HG03108 (cell line): ENCODE data around the gene ZNF18.

Source experiments
- ATAC-seq: cut with Tn5 transposase; IDR thresholded peaks from one replicate; pipeline ENCODE4 v1.9.1; 2021; ENCODE audit warnings: moderate library complexity; ENCODE audit not compliant: unreplicated experiment

ZNF18 gene, protein sequence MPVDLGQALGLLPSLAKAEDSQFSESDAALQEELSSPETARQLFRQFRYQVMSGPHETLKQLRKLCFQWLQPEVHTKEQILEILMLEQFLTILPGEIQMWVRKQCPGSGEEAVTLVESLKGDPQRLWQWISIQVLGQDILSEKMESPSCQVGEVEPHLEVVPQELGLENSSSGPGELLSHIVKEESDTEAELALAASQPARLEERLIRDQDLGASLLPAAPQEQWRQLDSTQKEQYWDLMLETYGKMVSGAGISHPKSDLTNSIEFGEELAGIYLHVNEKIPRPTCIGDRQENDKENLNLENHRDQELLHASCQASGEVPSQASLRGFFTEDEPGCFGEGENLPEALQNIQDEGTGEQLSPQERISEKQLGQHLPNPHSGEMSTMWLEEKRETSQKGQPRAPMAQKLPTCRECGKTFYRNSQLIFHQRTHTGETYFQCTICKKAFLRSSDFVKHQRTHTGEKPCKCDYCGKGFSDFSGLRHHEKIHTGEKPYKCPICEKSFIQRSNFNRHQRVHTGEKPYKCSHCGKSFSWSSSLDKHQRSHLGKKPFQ

DNA sequence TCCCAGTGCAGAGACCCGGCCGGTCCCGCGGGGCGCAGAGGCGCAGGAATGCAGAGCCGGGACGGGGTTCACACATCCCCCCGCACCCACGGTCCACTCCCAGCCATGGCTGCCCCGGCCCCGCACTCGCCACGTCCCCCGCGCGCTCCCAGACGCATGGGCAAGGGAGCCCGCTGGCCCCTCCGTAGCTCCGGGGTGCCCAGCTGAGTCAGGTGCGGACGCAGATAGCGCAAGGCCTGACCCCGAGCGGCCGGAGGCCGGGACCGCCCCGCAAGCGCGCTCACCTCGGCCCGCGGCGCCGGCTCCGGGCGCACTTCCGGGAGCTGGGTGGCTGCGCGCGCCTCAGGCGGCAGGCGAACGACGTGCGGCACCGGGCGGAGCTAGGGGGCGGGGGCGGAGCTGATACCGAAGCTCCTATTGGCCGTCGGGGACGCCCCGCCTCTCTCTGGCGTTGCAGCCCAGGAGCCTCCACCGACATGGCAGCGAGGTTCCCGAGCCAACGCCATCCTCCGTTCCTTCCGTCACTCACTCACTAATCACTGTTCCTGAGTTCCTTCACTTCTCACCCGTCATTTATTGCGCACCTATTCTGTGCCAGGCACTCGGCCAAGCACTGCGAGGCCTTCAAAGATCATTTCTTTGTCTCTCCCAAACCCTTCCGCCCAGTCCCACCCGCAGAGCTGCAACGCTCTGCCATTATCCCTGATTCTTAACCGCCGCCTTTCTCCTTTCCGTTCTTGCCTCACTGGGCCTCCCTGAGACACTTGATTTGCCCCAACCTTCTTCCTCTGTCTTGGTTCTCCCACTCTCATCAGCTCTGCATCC lies at the start of gene ZNF18:
Gene ZNF18 (minus strand): TSS at position 329 of the 825 bp plus-strand sequence. CDS start 4,646 bp downstream, outside the sequence.
- ATAC-seq: peak; percentile 94

DNA sequence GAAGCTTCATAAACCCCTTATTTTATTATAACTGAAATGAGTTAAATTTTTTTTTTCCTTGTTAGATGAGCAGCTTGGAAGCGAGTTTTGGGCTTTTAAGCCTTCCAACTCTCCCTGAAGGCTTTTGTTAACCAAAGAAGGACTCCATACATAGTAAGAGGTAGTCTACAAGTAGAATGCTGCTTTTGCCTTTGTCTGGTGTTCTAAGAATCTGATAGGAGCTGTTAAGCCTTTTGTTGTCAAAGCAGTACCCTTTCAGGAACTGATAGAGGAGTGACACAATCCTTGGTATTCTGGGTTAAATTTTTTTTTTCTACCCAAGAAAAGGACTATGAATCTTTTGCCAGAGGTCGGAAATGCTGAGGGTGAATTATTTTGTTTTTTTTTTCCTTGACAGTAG lies 49.5 kb upstream of the ZNF18 start:
- ATAC-seq: no peak

DNA sequence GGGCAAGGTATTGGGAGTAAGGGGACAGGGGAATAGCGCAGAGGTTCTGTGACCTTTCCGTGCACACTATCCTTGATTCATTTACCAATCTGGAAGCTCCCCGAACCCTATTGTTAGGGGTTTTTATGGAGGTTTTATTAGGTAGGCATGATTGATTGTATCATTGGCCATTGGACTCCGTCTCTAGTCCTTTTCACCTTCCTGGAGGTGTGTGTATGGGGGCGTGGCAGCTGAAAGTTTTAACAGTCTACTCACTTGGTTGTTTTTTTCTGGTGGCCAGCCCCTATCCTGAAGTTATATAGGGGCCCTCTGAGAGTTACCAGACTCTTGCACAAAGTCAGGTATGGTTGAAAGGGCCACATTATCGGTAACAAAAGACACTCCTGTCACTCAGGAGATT lies 46.4 kb upstream of the ZNF18 start:
- no peak for ATAC-seq

DNA sequence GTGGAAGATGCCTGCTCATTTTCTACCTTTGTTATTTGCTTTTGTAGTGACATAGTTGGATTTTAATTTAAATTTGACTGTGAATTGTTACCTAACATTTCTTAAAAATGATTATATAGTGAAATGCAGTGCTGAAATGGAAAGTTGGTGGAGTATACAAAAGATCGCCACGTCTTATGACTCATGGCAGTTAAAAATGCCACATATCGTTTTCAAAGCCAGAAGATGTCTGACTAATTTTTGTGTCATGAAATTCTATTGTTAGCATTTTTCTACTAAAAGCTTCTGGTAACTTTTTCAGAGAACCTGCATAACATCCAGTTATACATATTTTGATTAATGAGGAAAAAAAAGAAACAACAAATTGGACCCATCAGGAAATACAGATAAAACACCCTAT lies 44.0 kb upstream of the ZNF18 start:
- ATAC-seq: no peak

DNA sequence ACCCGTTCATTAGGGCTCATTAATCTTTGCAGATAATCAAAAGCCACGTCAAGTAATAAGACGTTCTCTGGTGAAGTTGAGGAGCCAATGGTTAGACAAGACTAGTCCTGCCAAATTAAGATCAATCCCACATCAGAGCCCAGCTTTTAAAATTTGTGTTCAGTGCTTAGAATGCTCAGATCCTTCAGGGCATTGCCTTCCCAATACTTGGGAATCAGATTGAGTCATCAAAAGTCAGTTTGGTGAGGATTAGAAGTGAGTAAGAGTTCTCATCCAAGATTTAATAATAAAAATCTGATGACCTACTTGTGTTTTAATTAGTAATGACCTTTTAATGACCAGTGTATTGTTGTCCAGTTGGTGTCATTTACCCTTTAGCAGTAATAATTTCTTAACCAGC lies 43.2 kb upstream of the ZNF18 start:
- no peak for ATAC-seq

DNA sequence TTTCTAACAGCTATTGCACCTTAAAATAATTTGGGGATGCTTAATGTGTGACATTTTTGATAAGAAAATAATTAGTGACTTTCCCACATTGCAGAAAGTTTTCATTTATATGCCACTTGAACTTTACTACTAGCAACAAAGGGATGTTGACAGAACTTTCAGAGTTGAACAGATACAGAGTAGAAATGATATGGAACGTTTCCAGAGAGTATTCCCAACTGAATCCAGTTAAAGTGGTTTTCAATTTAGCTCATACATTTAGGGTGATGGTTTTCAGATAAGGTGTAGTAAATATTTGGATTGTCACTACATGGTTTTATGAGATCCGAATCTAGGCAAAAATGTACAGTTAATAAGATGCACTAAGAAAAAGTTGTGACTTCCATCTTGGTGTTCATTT lies 40.7 kb upstream of the ZNF18 start:
- no peak for ATAC-seq

DNA sequence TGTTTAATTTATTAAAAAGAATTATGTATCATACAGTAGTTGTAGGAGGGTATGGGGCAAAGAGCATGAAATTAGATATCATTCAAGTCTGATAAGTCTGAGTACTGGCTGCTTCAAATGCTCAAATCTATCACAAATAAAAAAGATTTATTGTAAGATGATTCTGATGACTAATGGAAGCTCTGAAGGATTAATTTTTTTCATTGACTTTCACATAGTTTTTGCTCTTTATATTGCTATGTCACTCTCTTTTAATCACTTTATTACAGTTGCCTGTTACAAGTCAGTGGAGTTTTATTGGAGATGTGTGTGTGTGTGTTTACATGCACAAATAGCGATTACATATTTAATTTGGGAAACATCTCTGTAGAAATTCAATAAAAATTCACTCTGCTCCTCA lies 38.4 kb upstream of the ZNF18 start:
- no peak for ATAC-seq

DNA sequence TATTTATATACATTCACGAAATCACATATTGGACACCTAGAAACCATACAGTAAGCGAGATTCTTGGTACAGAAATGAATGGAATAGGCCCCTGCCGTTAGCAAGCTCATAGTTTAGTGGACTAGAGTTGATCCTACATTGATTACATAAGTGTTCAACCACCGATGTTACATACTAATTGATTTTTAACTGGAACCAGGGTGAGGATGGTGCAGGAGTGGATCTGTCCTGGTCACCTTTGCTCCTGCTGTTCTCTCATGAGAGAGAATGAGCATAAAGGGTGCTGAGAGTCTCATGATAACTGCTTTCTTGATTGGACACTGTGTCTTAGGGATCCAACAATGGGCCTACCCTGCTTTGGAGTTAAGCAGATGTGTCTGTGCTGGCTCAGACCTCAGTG lies 37.3 kb upstream of the ZNF18 start:
- no peak for ATAC-seq

DNA sequence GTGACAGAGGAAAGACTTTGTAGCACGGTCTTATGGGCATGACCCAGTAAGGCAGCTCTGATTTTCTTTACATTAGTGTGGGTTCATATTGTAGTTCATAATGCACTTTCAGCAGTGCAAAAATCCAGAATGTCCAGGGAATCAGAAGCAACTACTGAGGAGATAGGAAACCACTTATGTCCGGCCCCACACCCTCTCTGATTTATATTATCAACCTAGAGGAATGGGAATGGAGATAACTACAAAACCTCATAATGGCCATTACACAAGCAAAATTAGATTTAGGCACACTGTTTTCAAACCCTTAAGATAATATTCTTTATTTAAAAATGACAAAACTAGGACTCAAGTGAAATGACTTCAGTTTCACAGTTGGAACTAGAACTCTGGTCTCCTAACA lies 31.3 kb upstream of the ZNF18 start:
- no peak for ATAC-seq

DNA sequence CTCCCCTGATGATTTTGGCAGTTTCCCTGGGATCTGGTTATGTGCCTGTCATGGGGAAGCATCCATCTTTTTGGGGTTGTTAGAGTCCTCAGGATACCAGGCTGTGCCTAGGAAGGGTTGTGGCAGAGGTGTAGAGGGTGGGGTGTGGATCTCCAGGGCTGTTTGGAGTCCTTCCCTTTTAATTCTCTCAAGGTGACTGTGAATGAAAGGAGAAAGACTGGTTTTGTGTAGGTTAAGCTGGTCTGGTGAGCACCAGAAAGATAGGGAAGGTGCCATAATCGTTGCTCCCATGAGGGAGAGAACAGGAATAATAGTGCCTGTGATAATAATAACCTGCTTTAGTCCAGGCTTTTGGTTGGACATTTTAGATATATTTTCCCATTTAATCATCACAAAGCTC lies 30.4 kb upstream of the ZNF18 start:
- no peak for ATAC-seq

DNA sequence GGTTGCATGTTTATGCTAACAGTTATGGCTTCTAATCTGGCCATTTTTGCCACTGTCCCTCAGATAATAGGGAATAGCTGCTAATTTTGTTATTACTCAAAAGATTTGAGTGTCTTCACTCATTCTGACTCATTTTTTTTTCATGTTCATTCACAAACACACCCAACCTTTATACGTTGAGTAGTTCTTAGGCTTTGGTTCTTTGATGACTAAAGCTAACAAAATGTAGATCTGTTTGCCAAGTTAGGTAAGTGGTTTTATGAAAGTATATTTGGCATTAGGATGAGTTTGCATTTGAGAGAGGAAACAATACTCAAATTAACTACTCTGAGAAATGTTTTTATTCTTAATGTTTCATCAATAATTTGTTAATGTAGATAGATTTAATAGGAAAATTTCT lies 27.1 kb upstream of the ZNF18 start:
- no peak for ATAC-seq

DNA sequence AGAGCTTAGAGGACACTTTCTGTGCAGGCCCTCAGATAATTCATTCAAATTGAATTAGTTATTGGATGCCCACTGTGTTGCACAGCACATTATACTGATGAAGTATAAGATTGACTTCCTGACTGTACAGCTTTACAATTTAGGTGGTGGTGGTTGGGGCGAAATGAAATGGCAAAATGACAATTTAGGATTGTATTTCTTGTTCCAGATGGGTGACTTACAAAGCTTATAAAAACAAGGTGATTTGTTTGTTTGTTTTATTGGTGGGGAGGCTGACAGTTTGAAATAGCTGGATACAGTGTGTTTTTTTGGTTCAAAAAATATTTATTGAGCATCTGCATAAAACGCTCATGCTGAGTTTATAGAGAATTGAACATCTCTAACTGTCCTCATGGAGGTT lies 25.0 kb upstream of the ZNF18 start:
- no peak for ATAC-seq

DNA sequence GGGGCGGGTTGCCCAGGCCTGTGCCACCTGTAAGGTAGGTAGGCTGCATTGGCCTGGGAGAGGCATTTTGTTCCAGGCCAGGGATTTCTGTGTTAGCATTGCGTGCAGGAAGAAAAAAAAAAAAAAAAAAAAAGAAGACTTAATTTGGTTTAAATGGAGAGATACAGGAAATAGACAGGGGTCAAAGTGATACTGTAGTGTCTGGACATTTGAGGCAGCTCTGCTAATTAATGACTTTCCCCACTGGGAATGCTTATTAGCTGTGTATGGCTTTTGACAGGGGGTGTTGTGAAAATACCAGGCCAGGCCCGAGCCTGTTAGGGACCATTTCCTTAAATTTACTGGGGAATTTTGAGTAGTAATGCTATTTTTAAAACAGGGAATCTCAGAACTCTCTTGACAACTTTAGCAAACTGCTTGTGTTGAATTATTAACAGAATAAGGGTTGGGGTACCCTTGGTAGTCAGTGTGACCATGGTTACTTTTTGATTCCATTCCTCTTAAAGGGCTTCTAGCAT lies 24.4 kb upstream of the ZNF18 start:
- ATAC-seq: no peak

DNA sequence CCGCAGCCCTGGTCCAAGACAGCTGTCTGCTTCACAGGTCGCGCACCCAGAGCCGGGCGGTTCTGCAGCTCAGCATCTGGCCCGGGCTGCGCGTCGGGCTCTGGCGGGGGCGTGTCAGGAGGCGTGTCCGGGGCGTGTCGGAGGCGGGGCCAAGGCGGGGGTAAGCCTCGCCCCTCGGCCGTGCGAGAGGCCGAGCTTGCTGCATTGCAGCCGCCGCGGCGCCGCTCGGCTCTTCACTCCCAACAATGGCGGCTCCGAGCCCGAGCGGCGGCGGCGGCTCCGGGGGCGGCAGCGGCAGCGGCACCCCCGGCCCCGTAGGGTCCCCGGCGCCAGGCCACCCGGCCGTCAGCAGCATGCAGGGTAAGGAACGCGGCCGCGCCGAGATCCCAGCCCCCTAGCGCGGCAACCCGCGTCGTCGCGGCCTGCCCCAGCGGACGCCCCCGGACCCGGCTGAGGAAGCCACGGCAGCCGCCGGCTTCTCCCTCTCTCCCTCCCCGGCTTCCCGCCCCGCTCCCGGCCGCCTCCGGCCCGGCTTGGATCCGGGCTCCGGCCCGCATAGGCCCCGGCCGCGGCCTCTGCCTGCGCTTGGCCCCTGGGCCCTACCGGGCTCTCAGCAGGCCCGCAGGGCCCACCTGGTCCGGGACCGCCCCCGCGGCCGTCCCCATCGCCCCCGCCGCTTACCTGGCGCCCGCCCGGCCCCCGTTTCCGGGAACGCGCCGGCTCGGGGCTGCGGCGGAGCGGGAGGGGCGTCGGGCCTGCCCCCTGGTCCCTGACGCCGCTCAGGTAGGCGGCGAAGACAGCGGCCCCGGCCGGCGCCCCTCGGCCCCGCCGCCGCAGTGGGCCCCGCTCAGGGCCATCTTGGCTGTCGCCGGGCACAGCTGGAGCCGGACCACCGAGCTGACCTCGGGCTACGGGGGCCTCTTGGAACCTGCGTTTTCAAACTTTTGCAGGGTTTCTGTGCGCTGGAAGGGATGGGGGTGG lies 23.7 kb upstream of the ZNF18 start, which contains the start of gene MAP2K4:
Gene MAP2K4 (plus strand): TSS at position 236 of the 981 bp plus-strand sequence. CDS start 10 bp downstream, at position 246.
- peak; percentile 87 for ATAC-seq

DNA sequence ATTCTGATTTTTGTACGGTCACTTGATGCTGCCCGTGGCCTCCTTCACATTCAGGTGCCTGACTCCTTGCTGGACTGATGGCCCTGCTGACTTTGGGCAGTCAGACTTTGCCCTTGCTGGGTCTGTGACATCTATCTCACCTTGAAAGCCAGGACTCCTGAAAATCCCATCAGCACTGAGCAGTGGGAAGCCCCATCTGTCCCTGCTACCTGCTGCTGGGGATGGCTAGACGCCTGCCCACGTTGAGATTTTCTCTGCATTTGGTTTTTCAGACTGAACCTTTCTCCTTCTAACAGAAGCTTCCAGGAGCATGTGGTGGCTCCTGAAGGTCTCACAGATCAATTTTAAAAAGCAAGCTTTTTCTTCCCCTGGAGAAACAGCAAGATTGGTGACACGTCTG lies 10.2 kb upstream of the ZNF18 start:
- no peak for ATAC-seq

DNA sequence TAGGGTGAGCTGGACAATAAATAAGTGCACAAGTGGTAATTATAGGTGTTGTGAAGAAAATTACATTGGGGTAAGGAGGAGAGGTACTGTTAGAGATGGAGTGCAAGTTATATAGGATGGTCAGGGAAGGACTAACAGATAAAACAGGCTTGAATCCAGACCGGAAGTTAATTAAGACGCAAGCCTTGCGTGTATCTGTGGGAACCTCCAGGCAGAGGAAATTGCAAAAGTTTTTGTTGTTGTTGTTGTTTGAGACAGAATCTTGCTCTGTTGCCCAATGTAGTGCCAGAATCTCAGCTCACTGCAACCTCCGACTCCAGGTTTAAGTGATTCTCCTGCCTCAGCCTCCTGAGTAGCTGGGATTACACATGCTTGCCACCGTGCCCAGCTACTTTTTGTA lies 2.4 kb upstream of the ZNF18 start:
- ATAC-seq: no peak

DNA sequence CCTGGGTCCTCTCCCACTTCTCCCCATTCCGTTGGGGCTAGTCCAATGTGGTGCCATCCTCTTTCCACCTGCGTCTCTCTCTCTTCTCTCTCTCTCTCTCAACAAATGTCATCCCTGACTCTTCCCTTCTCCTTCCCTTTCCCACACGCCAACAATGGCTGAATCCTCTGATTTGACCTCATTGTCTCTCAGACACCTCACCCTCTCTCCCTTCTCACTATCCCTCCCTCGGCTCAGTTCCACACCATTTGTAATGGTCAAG lies 628 bp upstream of the ZNF18 start:
- no peak for ATAC-seq

DNA sequence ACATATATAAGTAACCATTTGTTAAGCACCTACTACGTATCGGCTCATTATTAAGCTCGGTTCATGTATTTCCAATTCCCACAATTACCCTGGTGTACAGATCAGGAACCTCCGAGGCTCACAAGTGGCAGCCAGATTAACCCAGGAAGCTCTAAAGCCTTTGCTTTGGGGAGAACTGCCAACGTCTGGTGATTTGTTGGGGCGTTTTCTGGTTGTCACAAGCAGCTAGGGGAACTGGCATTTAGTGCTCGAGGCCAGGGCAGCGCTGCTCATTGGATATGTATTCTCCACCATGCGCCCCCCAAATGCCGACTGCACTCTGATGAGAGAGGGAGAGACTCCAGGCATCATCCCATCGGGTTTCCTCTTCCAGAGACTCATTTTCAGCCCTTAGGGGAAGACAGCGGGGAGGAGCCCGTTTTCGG lies 541 bp downstream of the ZNF18 start:
- ATAC-seq: peak; percentile 18

DNA sequence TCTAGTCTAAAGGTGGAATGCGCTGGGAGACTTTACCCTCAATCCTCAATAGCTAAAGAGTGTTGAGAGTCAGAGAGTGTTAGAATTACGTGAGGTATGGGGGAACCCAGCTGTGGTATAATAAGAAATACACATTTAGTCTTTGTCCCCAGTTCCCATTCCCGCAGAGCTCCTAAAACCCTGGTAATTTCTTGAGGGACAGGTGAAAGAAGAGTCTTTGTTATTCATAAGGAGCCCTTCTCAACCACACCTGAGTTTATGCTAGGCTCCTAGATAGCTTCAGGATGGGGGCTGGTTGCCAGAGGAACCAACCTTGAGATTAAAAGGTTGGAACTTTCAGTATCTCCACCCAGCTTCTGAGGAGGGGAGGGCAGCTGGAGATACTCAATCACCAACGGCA lies 5.8 kb downstream of the ZNF18 start:
- no peak for ATAC-seq

DNA sequence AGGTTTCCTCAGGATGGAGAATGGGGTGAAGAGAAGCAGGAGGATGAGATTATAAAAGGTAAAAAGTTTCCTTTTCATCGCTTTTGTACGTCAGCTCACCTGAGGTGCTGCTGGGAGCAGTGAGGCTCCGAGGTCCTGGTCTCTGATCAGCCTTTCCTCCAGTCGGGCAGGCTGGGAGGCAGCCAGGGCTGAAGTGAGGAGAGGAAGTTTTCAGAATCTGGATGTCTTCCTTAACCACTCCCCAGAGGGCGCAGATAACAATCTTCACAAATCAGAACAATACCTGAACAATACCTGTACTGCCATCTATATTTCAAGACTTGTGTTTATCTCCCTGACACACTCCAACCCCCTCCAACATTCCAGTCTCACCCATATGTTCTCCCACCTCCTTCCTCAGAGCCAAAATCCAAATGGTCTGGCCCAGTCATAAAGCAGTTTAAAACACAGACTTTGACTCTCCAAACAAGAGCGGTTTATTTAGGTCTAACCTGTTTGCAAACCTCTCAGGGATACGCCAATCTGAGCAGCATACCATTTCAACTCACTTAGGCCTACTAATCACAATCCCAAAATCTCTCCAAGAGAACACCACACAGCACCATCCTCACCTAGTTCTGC lies 6.8 kb downstream of the ZNF18 start:
- ATAC-seq: no peak
